HepG2 (cell line): ENCODE measurements around the gene ITGA2. TPM values are rescaled to one million over a fixed set of nuclear protein-coding genes. Genes with fewer than 3 reads are reported as not detected.

ENCODE experiments used
- ADNP ChIP-seq: sonication (generic); formaldehyde crosslinking; IDR thresholded peaks from 2 replicates; pipeline ENCODE4 v1.4.0; 2020; ENCODE audit warnings: missing genetic modification reagents
- HDAC1 ChIP-seq: sonication (generic); formaldehyde crosslinking; IDR thresholded peaks from 2 replicates; pipeline ENCODE4 v1.5.1; 2020; ENCODE audit warnings: mild to moderate bottlenecking, missing genetic modification reagents
- HOXA5 ChIP-seq: sonication (generic); formaldehyde crosslinking; IDR thresholded peaks from 2 replicates; pipeline ENCODE4 v1.4.0; 2020; ENCODE audit warnings: missing genetic modification reagents
- JDP2 ChIP-seq: sonication (generic); formaldehyde crosslinking; IDR thresholded peaks from 2 replicates; pipeline ENCODE4 v1.8.1; 2022; ENCODE audit warnings: missing genetic modification reagents, borderline replicate concordance
- RCOR2 ChIP-seq: IDR thresholded peaks from 2 replicates; pipeline ENCODE4 v1.6.1; 2016; ENCODE audit warnings: missing biosample characterization, missing genetic modification reagents
- ZEB1 ChIP-seq: IDR thresholded peaks from 2 replicates; pipeline ENCODE4 v1.6.1; 2012; ENCODE audit warnings: mild to moderate bottlenecking, low read depth, inconsistent platforms; ENCODE audit not compliant: insufficient replicate concordance
- ZNF335 ChIP-seq: sonication (generic); formaldehyde crosslinking; IDR thresholded peaks from 2 replicates; pipeline ENCODE4 v1.4.0; 2020; ENCODE audit warnings: missing genetic modification reagents
- ZNF670 ChIP-seq: sonication (generic); formaldehyde crosslinking; IDR thresholded peaks from 2 replicates; pipeline ENCODE4 v1.8.0; 2022; ENCODE audit warnings: mild to moderate bottlenecking, missing genetic modification reagents, borderline replicate concordance
- ZNF75D ChIP-seq: sonication (generic); formaldehyde crosslinking; IDR thresholded peaks from 2 replicates; pipeline ENCODE4 v1.8.1; 2023; ENCODE audit warnings: missing genetic modification reagents, mild to moderate bottlenecking, borderline replicate concordance
- ZSCAN20 ChIP-seq: sonication (generic); formaldehyde crosslinking; IDR thresholded peaks from 2 replicates; pipeline ENCODE4 v1.4.0; 2020; ENCODE audit warnings: missing genetic modification reagents, mild to moderate bottlenecking, borderline replicate concordance
- polyA plus RNA-seq, 8 experiments: library from polyadenylated mRNA; depleted of rRNA in 3 of 8; stranded (reverse) in 7 of 8; unstranded in 1 of 8; fragments of >200 nt; fragmentation: Illumina TruSeq in 4 of 8; extraction: Trizol in 4 of 8; gene quantifications; 2 replicates each; pipeline versions ENCODE4 v1.2.1 to v1.2.3, GENCODE V29; 2011 to 2016; ENCODE audit warnings: low read depth in 4 of 8, missing spikeins in 1 of 8, mixed read lengths in 1 of 8; ENCODE audit not compliant: insufficient read depth in 1 of 8
- total RNA-seq, 5 experiments: library from RNA; depleted of rRNA; stranded (reverse); fragments of >200 nt; fragmentation: Illumina TruSeq; extraction: Trizol; gene quantifications; 2 replicates each; pipeline ENCODE4 v1.2.3, GENCODE V29; 2016; ENCODE audit warnings: low read depth in 1 of 5
- TF ChIP-seq, protein P1 (sequence below): sonication (generic); formaldehyde crosslinking; IDR thresholded peaks from 2 replicates; pipeline ENCODE4 v1.4.0; 2020; ENCODE audit warnings: missing genetic modification reagents, mild to moderate bottlenecking, borderline replicate concordance
- TF ChIP-seq, protein P2 (sequence below): sonication (generic); formaldehyde crosslinking; IDR thresholded peaks from 2 replicates; pipeline ENCODE4 v1.5.1; 2020; ENCODE audit warnings: mild to moderate bottlenecking, missing genetic modification reagents, moderate library complexity
- TF ChIP-seq, protein P3 (sequence below): IDR thresholded peaks from 2 replicates; pipeline ENCODE4 v1.6.1; 2016; ENCODE audit warnings: low read depth
- TF ChIP-seq, protein P4 (sequence below): sonication (generic); formaldehyde crosslinking; IDR thresholded peaks from 2 replicates; pipeline ENCODE4 v1.4.0; 2020; ENCODE audit warnings: mild to moderate bottlenecking, missing genetic modification reagents
- TF ChIP-seq, protein P5 (sequence below): sonication (generic); formaldehyde crosslinking; IDR thresholded peaks from 2 replicates; pipeline ENCODE4 v1.5.0; 2020; ENCODE audit warnings: mild to moderate bottlenecking, missing genetic modification reagents, borderline replicate concordance
- TF ChIP-seq, protein P6 (sequence below), 2 experiments: sonication (generic) in 1 of 2; formaldehyde crosslinking in 1 of 2; IDR thresholded peaks; 2 replicates each; pipeline versions ENCODE4 v1.4.0 to v1.6.1; 2018 to 2020; ENCODE audit warnings: missing genetic modification reagents in 2 of 2, borderline replicate concordance in 1 of 2, low read depth in 1 of 2, mild to moderate bottlenecking in 1 of 2, missing biosample characterization in 1 of 2

Gene ITGA2
- total and polyA plus RNA-seq, 2 of the 13 experiments (the other 11 are each of a cell fraction or from before 2014, with no cell fraction given) = 15.8 to 58.3 TPM

DNA sequence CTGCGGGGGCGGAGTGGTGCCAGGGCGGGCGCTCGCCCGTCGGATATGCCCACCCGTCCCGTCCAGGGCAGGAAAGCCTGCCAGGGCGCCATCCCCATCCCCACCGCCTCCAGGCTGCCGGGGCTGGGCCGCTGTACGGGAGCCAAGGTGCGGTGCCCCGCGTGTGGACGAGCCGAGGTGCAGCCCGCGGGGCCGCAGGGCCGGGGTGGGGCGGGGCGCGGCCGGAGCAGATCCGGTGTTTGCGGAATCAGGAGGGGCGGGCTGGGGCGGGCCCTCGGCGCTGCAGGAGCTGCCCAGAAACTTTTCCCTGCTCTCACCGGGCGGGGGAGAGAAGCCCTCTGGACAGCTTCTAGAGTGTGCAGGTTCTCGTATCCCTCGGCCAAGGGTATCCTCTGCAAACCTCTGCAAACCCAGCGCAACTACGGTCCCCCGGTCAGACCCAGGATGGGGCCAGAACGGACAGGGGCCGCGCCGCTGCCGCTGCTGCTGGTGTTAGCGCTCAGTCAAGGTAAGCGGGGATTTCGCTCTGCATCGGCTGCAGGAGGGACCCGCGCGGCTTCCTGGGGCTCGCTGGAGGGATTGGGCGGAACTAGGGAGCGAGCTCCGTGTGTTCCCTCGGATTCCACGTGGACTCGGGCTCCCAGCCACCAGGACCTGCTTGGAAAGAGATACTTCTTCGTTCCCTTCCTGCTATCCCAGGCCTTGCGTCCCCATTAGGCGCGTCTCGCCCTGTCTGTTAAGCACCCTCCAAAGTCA lies at the start of gene ITGA2 (continued):
- TF ChIP-seq, protein P1, sequence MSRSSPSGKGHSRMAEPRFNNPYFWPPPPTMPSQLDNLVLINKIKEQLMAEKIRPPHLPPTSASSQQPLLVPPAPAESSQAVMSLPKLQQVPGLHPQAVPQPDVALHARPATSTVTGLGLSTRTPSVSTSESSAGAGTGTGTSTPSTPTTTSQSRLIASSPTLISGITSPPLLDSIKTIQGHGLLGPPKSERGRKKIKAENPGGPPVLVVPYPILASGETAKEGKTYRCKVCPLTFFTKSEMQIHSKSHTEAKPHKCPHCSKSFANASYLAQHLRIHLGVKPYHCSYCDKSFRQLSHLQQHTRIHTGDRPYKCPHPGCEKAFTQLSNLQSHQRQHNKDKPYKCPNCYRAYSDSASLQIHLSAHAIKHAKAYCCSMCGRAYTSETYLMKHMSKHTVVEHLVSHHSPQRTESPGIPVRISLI (CRISPR knock-in tag) = no peak
- TF ChIP-seq ZSCAN20 (CRISPR knock-in tag) = no peak
- no peak for TF ChIP-seq JDP2 (CRISPR knock-in tag)
- no peak for TF ChIP-seq ADNP (CRISPR knock-in tag)
- TF ChIP-seq, protein P2, sequence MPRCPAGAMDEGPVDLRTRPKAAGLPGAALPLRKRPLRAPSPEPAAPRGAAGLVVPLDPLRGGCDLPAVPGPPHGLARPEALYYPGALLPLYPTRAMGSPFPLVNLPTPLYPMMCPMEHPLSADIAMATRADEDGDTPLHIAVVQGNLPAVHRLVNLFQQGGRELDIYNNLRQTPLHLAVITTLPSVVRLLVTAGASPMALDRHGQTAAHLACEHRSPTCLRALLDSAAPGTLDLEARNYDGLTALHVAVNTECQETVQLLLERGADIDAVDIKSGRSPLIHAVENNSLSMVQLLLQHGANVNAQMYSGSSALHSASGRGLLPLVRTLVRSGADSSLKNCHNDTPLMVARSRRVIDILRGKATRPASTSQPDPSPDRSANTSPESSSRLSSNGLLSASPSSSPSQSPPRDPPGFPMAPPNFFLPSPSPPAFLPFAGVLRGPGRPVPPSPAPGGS (CRISPR knock-in tag) = peak; percentile 65
- peak; percentile 30 for TF ChIP-seq HDAC1 (CRISPR knock-in tag)
- TF ChIP-seq, protein P3, sequence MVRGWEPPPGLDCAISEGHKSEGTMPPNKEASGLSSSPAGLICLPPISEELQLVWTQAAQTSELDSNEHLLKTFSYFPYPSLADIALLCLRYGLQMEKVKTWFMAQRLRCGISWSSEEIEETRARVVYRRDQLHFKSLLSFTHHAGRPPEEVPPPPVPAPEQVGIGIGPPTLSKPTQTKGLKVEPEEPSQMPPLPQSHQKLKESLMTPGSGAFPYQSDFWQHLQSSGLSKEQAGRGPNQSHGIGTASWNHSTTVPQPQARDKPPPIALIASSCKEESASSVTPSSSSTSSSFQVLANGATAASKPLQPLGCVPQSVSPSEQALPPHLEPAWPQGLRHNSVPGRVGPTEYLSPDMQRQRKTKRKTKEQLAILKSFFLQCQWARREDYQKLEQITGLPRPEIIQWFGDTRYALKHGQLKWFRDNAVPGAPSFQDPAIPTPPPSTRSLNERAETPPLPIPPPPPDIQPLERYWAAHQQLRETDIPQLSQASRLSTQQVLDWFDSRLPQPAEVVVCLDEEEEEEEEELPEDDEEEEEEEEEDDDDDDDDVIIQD (CRISPR knock-in tag) = no peak
- peak; percentile 54 for TF ChIP-seq HOXA5 (CRISPR knock-in tag)
- TF ChIP-seq ZEB1 = no peak
- TF ChIP-seq, protein P4, sequence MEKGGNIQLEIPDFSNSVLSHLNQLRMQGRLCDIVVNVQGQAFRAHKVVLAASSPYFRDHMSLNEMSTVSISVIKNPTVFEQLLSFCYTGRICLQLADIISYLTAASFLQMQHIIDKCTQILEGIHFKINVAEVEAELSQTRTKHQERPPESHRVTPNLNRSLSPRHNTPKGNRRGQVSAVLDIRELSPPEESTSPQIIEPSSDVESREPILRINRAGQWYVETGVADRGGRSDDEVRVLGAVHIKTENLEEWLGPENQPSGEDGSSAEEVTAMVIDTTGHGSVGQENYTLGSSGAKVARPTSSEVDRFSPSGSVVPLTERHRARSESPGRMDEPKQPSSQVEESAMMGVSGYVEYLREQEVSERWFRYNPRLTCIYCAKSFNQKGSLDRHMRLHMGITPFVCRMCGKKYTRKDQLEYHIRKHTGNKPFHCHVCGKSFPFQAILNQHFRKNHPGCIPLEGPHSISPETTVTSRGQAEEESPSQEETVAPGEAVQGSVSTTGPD (CRISPR knock-in tag) = no peak
- TF ChIP-seq ZNF670 (CRISPR knock-in tag) = peak; percentile 61; the same call in 1 of the 2 replicates
- TF ChIP-seq, protein P5, sequence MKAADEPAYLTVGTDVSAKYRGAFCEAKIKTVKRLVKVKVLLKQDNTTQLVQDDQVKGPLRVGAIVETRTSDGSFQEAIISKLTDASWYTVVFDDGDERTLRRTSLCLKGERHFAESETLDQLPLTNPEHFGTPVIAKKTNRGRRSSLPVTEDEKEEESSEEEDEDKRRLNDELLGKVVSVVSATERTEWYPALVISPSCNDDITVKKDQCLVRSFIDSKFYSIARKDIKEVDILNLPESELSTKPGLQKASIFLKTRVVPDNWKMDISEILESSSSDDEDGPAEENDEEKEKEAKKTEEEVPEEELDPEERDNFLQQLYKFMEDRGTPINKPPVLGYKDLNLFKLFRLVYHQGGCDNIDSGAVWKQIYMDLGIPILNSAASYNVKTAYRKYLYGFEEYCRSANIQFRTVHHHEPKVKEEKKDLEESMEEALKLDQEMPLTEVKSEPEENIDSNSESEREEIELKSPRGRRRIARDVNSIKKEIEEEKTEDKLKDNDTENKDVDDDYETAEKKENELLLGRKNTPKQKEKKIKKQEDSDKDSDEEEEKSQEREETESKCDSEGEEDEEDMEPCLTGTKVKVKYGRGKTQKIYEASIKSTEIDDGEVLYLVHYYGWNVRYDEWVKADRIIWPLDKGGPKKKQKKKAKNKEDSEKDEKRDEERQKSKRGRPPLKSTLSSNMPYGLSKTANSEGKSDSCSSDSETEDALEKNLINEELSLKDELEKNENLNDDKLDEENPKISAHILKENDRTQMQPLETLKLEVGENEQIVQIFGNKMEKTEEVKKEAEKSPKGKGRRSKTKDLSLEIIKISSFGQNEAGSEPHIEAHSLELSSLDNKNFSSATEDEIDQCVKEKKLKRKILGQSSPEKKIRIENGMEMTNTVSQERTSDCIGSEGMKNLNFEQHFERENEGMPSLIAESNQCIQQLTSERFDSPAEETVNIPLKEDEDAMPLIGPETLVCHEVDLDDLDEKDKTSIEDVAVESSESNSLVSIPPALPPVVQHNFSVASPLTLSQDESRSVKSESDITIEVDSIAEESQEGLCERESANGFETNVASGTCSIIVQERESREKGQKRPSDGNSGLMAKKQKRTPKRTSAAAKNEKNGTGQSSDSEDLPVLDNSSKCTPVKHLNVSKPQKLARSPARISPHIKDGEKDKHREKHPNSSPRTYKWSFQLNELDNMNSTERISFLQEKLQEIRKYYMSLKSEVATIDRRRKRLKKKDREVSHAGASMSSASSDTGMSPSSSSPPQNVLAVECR = peak; percentile 77
- no peak for TF ChIP-seq ZNF335 (CRISPR knock-in tag)
- TF ChIP-seq, protein P6, sequence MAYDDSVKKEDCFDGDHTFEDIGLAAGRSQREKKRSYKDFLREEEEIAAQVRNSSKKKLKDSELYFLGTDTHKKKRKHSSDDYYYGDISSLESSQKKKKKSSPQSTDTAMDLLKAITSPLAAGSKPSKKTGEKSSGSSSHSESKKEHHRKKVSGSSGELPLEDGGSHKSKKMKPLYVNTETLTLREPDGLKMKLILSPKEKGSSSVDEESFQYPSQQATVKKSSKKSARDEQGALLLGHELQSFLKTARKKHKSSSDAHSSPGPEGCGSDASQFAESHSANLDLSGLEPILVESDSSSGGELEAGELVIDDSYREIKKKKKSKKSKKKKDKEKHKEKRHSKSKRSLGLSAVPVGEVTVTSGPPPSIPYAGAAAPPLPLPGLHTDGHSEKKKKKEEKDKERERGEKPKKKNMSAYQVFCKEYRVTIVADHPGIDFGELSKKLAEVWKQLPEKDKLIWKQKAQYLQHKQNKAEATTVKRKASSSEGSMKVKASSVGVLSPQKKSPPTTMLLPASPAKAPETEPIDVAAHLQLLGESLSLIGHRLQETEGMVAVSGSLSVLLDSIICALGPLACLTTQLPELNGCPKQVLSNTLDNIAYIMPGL (CRISPR knock-in tag; IDR thresholded peaks at IDR 0.05; ENCODE audit: borderline replicate concordance in 1 of 2, low read depth in 1 of 2) = peak; percentile 68 to 75; a peak in 3 of 4 replicates
- TF ChIP-seq ZNF75D (CRISPR knock-in tag) = no peak
- TF ChIP-seq RCOR2 = no peak
